Central memory CD8-positive, alpha-beta T cell (primary cell): ENCODE data around the gene G6PC2.

Experiments
- ATAC-seq: fragments of 150-1000 bp; cut with Tn5 transposase; replicated peaks from 2 replicates; pipeline ENCODE4 v1.10.0; 2022; ENCODE audit warnings: mild to moderate bottlenecking, moderate FRiP score, moderate number of reproducible peaks; ENCODE audit not compliant: poor library complexity, severe bottlenecking; ENCODE audit errors: extremely low read depth
- DNase-seq, 2 donors: peaks; one replicate each; pipeline ENCODE4 v3.0.0; 2021; ENCODE audit warnings: low spot score in 2 of 2
- H3K27ac Mint-ChIP-seq: one replicate; pipeline ENCODE4 v1.8.0; 2022; ENCODE audit warnings: low read depth, mild to moderate bottlenecking, moderate library complexity, mixed read lengths
- H3K27me3 Mint-ChIP-seq: one replicate; pipeline ENCODE4 v1.8.0; 2022; ENCODE audit warnings: mixed read lengths
- H3K36me3 Mint-ChIP-seq: one replicate; pipeline ENCODE4 v1.8.0; 2022; ENCODE audit warnings: mild to moderate bottlenecking, moderate library complexity, mixed read lengths; ENCODE audit not compliant: insufficient read depth
- H3K4me1 Mint-ChIP-seq: one replicate; pipeline ENCODE4 v1.8.0; 2022; ENCODE audit warnings: mixed read lengths
- H3K4me3 Mint-ChIP-seq: one replicate; pipeline ENCODE4 v1.8.0; 2022; ENCODE audit warnings: mild to moderate bottlenecking, moderate library complexity, mixed read lengths
- H3K9me3 Mint-ChIP-seq: one replicate; pipeline ENCODE4 v1.8.0; 2022; ENCODE audit warnings: mixed read lengths

G6PC2 gene

GRCh38 chr2:168939061-168939460 lies 38.0 kb downstream of the G6PC2 start:
- Mint-ChIP-seq H3K4me3 (no peak overlapping the region), H3K9me3 (no peaks in the 10 kb centered on the region), H3K4me1 (no peaks in the 10 kb centered on the region), H3K27me3 (peaks cover 10% of the 10 kb centered on the region), H3K36me3 (no peaks in the 10 kb centered on the region), H3K27ac (no peak overlapping the region)
- no peak for ATAC-seq
- DNase-seq, result no peak

- H3K27ac Mint-ChIP-seq, result no peak overlapping the region
- H3K4me3 Mint-ChIP-seq, result no peak overlapping the region
- H3K27me3 Mint-ChIP-seq, result peaks cover 11% of the 10 kb centered on the region
- ATAC-seq, result no peak
- no peak for DNase-seq
- no peaks in the 10 kb centered on the region for H3K36me3 Mint-ChIP-seq
- H3K9me3 Mint-ChIP-seq, result no peaks in the 10 kb centered on the region
- no peaks in the 10 kb centered on the region for H3K4me1 Mint-ChIP-seq
Observed at GRCh38 chr2:168939918-168940317, 38.8 kb downstream of the G6PC2 start.

- no peaks in the 10 kb centered on the region for H3K4me1 Mint-ChIP-seq
- H3K36me3 Mint-ChIP-seq, result no peaks in the 10 kb centered on the region
- no peak overlapping the region for H3K4me3 Mint-ChIP-seq
- DNase-seq (no peak), ATAC-seq (no peak)
- peaks cover 11% of the 10 kb centered on the region for H3K27me3 Mint-ChIP-seq
- no peak overlapping the region for H3K27ac Mint-ChIP-seq
- H3K9me3 Mint-ChIP-seq, result no peaks in the 10 kb centered on the region
Observed at GRCh38 chr2:168941297-168941696, 40.2 kb downstream of the G6PC2 start.

GRCh38 chr2:168944065-168944464 lies 43.0 kb downstream of the G6PC2 start:
- DNase-seq (no peak), ATAC-seq (no peak)
- Mint-ChIP-seq H3K4me1 (no peaks in the 10 kb centered on the region), H3K4me3 (no peak overlapping the region), H3K27ac (no peak overlapping the region), H3K9me3 (no peaks in the 10 kb centered on the region), H3K36me3 (no peaks in the 10 kb centered on the region), H3K27me3 (peaks cover 11% of the 10 kb centered on the region)

GRCh38 chr2:168945508-168945907 lies 44.4 kb downstream of the G6PC2 start:
- DNase-seq, result no peak
- H3K27me3 Mint-ChIP-seq, result peaks cover 11% of the 10 kb centered on the region
- no peak overlapping the region for H3K4me3 Mint-ChIP-seq
- no peaks in the 10 kb centered on the region for H3K36me3 Mint-ChIP-seq
- no peak overlapping the region for H3K27ac Mint-ChIP-seq
- ATAC-seq, result no peak
- no peaks in the 10 kb centered on the region for H3K4me1 Mint-ChIP-seq
- no peaks in the 10 kb centered on the region for H3K9me3 Mint-ChIP-seq

- Mint-ChIP-seq H3K27ac (no peak overlapping the region), H3K4me1 (no peaks in the 10 kb centered on the region), H3K9me3 (peaks cover 5% of the 10 kb centered on the region), H3K4me3 (no peak overlapping the region), H3K27me3 (peaks cover 11% of the 10 kb centered on the region), H3K36me3 (no peaks in the 10 kb centered on the region)
- no peak for DNase-seq
- ATAC-seq, result no peak
Observed at GRCh38 chr2:168948621-168949212, 47.6 kb downstream of the G6PC2 start.

- Mint-ChIP-seq H3K27ac (no peak overlapping the region), H3K4me1 (no peaks in the 10 kb centered on the region)
- DNase-seq, result no peak
Observed at GRCh38 chr2:168949324-168949723, 48.2 kb downstream of the G6PC2 start.

GRCh38 chr2:168951871-168952270 lies 50.8 kb downstream of the G6PC2 start:
- H3K4me1 Mint-ChIP-seq, result no peaks in the 10 kb centered on the region
- peaks cover 14% of the 10 kb centered on the region for H3K27me3 Mint-ChIP-seq
- no peak for ATAC-seq
- peaks cover 5% of the 10 kb centered on the region for H3K9me3 Mint-ChIP-seq
- H3K36me3 Mint-ChIP-seq, result no peaks in the 10 kb centered on the region
- H3K4me3 Mint-ChIP-seq, result no peak overlapping the region
- H3K27ac Mint-ChIP-seq, result no peak overlapping the region
- no peak for DNase-seq

More at GRCh38 chr2:168949324-168949723, 48.2 kb downstream of the G6PC2 start:
- H3K9me3 Mint-ChIP-seq, result peaks cover 5% of the 10 kb centered on the region
- ATAC-seq, result no peak
- no peaks in the 10 kb centered on the region for H3K36me3 Mint-ChIP-seq
- H3K4me3 Mint-ChIP-seq, result no peak overlapping the region
- peaks cover 11% of the 10 kb centered on the region for H3K27me3 Mint-ChIP-seq

GRCh38 chr2:168952424-168952823 lies 51.3 kb downstream of the G6PC2 start:
- DNase-seq (no peak), ATAC-seq (no peak)
- Mint-ChIP-seq H3K9me3 (peaks cover 5% of the 10 kb centered on the region), H3K27ac (no peak overlapping the region), H3K36me3 (no peaks in the 10 kb centered on the region), H3K4me3 (no peak overlapping the region), H3K4me1 (no peaks in the 10 kb centered on the region), H3K27me3 (peaks cover 20% of the 10 kb centered on the region)

GRCh38 chr2:168954256-168954655 lies 53.2 kb downstream of the G6PC2 start:
- no peak overlapping the region for H3K4me3 Mint-ChIP-seq

GRCh38 chr2:168955321-168955720 lies 54.2 kb downstream of the G6PC2 start:
- no peak overlapping the region for H3K27ac Mint-ChIP-seq
- peaks cover 5% of the 10 kb centered on the region for H3K9me3 Mint-ChIP-seq
- H3K36me3 Mint-ChIP-seq, result no peaks in the 10 kb centered on the region
- DNase-seq (no peak), ATAC-seq (no peak)
- H3K4me1 Mint-ChIP-seq, result no peaks in the 10 kb centered on the region
- H3K27me3 Mint-ChIP-seq, result peaks cover 24% of the 10 kb centered on the region
- H3K4me3 Mint-ChIP-seq, result no peak overlapping the region

More at GRCh38 chr2:168954256-168954655, 53.2 kb downstream of the G6PC2 start:
- no peak overlapping the region for H3K27ac Mint-ChIP-seq
- DNase-seq (no peak), ATAC-seq (no peak)
- H3K4me1 Mint-ChIP-seq, result no peaks in the 10 kb centered on the region
- peaks cover 5% of the 10 kb centered on the region for H3K9me3 Mint-ChIP-seq
- H3K36me3 Mint-ChIP-seq, result no peaks in the 10 kb centered on the region
- peaks cover 24% of the 10 kb centered on the region for H3K27me3 Mint-ChIP-seq

GRCh38 chr2:168956392-168956791 lies 55.3 kb downstream of the G6PC2 start:
- Mint-ChIP-seq H3K9me3 (peaks cover 5% of the 10 kb centered on the region), H3K36me3 (no peaks in the 10 kb centered on the region), H3K27me3 (peaks cover 24% of the 10 kb centered on the region), H3K4me3 (no peak overlapping the region), H3K4me1 (peaks cover 1% of the 10 kb centered on the region), H3K27ac (no peak overlapping the region)
- no peak for ATAC-seq
- DNase-seq, result no peak
